ENCODE results near the gene FSIP1.
A peak's percentile ranks its signal among the peaks of the same experiment; 100 is the strongest.

Gene FSIP1

GRCh38 chr15:39697509-39697908, 85.1 kb downstream of the FSIP1 start:
- Mint-ChIP-seq H3K9me3 (no peaks in the 10 kb centered on the region), H3K36me3 (no peaks in the 10 kb centered on the region), H3K27me3 (peaks cover 2% of the 10 kb centered on the region), H3K27ac (no peak overlapping the region), H3K4me3 (no peak overlapping the region), H3K4me1 (no peaks in the 10 kb centered on the region)

- H3K4me3 Mint-ChIP-seq, result no peak overlapping the region
- H3K4me1 Mint-ChIP-seq, result no peaks in the 10 kb centered on the region
- no peaks in the 10 kb centered on the region for H3K9me3 Mint-ChIP-seq
- no peaks in the 10 kb centered on the region for H3K36me3 Mint-ChIP-seq
- no peak overlapping the region for H3K27ac Mint-ChIP-seq
- peaks cover 3% of the 10 kb centered on the region for H3K27me3 Mint-ChIP-seq
These were observed 86.8 kb downstream of the FSIP1 start for GRCh38 chr15:39695793-39696192.

- no peak overlapping the region for H3K27ac Mint-ChIP-seq
- H3K4me3 Mint-ChIP-seq, result no peak overlapping the region
- no peaks in the 10 kb centered on the region for H3K4me1 Mint-ChIP-seq
- no peaks in the 10 kb centered on the region for H3K36me3 Mint-ChIP-seq
- no peaks in the 10 kb centered on the region for H3K9me3 Mint-ChIP-seq
- peaks cover 3% of the 10 kb centered on the region for H3K27me3 Mint-ChIP-seq
These were observed 90.0 kb downstream of the FSIP1 start for GRCh38 chr15:39692356-39693327.

GRCh38 chr15:39690881-39691634, 91.6 kb downstream of the FSIP1 start:
- Mint-ChIP-seq H3K9me3 (no peaks in the 10 kb centered on the region), H3K27ac (no peak overlapping the region), H3K36me3 (no peaks in the 10 kb centered on the region), H3K4me3 (no peak overlapping the region), H3K4me1 (no peaks in the 10 kb centered on the region), H3K27me3 (peaks cover 3% of the 10 kb centered on the region)

- H3K4me1 Mint-ChIP-seq, result no peaks in the 10 kb centered on the region
These were observed 94.7 kb downstream of the FSIP1 start for GRCh38 chr15:39687965-39688364.

GRCh38 chr15:39685999-39686613, 96.5 kb downstream of the FSIP1 start:
- no peak overlapping the region for H3K4me3 Mint-ChIP-seq
- no peak overlapping the region for H3K27ac Mint-ChIP-seq
- no peaks in the 10 kb centered on the region for H3K9me3 Mint-ChIP-seq
- H3K4me1 Mint-ChIP-seq, result no peaks in the 10 kb centered on the region
- no peaks in the 10 kb centered on the region for H3K27me3 Mint-ChIP-seq
- H3K36me3 Mint-ChIP-seq, result no peaks in the 10 kb centered on the region

More at GRCh38 chr15:39687965-39688364, 94.7 kb downstream of the FSIP1 start:
- H3K36me3 Mint-ChIP-seq, result no peaks in the 10 kb centered on the region
- H3K27ac Mint-ChIP-seq, result no peak overlapping the region
- peaks cover 2% of the 10 kb centered on the region for H3K27me3 Mint-ChIP-seq
- no peak overlapping the region for H3K4me3 Mint-ChIP-seq
- H3K9me3 Mint-ChIP-seq, result no peaks in the 10 kb centered on the region

GRCh38 chr15:39685367-39685766, 97.3 kb downstream of the FSIP1 start:
- H3K4me1 Mint-ChIP-seq, result no peaks in the 10 kb centered on the region
- H3K36me3 Mint-ChIP-seq, result no peaks in the 10 kb centered on the region
- no peaks in the 10 kb centered on the region for H3K9me3 Mint-ChIP-seq
- H3K27me3 Mint-ChIP-seq, result no peaks in the 10 kb centered on the region
- H3K27ac Mint-ChIP-seq, result no peak overlapping the region
- H3K4me3 Mint-ChIP-seq, result no peak overlapping the region

GRCh38 chr15:39684233-39684632, 98.4 kb downstream of the FSIP1 start:
- Mint-ChIP-seq H3K27me3 (no peaks in the 10 kb centered on the region), H3K9me3 (no peaks in the 10 kb centered on the region), H3K27ac (no peak overlapping the region), H3K36me3 (no peaks in the 10 kb centered on the region), H3K4me1 (no peaks in the 10 kb centered on the region), H3K4me3 (no peak overlapping the region)

GRCh38 chr15:39682366-39682765, 100.3 kb downstream of the FSIP1 start:
- Mint-ChIP-seq H3K4me1 (no peaks in the 10 kb centered on the region), H3K36me3 (no peaks in the 10 kb centered on the region), H3K27me3 (no peaks in the 10 kb centered on the region), H3K4me3 (no peak overlapping the region), H3K9me3 (no peaks in the 10 kb centered on the region), H3K27ac (no peak overlapping the region)

- Mint-ChIP-seq H3K36me3 (no peaks in the 10 kb centered on the region), H3K4me1 (no peaks in the 10 kb centered on the region), H3K4me3 (no peak overlapping the region), H3K9me3 (no peaks in the 10 kb centered on the region), H3K27me3 (no peaks in the 10 kb centered on the region), H3K27ac (no peak overlapping the region)
These were observed 101.8 kb downstream of the FSIP1 start for GRCh38 chr15:39680868-39681267.

- Mint-ChIP-seq H3K4me1 (no peaks in the 10 kb centered on the region), H3K36me3 (no peaks in the 10 kb centered on the region), H3K9me3 (no peaks in the 10 kb centered on the region), H3K27ac (no peak overlapping the region), H3K4me3 (no peak overlapping the region), H3K27me3 (no peaks in the 10 kb centered on the region)
These were observed 110.0 kb downstream of the FSIP1 start for GRCh38 chr15:39672666-39673065.

- H3K4me3 Mint-ChIP-seq, result no peak overlapping the region
These were observed 110.5 kb downstream of the FSIP1 start for GRCh38 chr15:39672184-39672583.

GRCh38 chr15:39670687-39671086, 112.0 kb downstream of the FSIP1 start:
- H3K4me3 Mint-ChIP-seq, result no peak overlapping the region
- peak overlapping the region; percentile 74 for H3K27ac Mint-ChIP-seq
- H3K27me3 Mint-ChIP-seq, result no peaks in the 10 kb centered on the region
- no peaks in the 10 kb centered on the region for H3K36me3 Mint-ChIP-seq
- peaks cover 4% of the 10 kb centered on the region for H3K4me1 Mint-ChIP-seq
- no peaks in the 10 kb centered on the region for H3K9me3 Mint-ChIP-seq

More at GRCh38 chr15:39672184-39672583, 110.5 kb downstream of the FSIP1 start:
- no peaks in the 10 kb centered on the region for H3K27me3 Mint-ChIP-seq
- H3K9me3 Mint-ChIP-seq, result no peaks in the 10 kb centered on the region
- no peaks in the 10 kb centered on the region for H3K4me1 Mint-ChIP-seq
- H3K36me3 Mint-ChIP-seq, result no peaks in the 10 kb centered on the region
- H3K27ac Mint-ChIP-seq, result no peak overlapping the region

- no peaks in the 10 kb centered on the region for H3K27me3 Mint-ChIP-seq
- peaks cover 6% of the 10 kb centered on the region for H3K4me1 Mint-ChIP-seq
- no peak overlapping the region for H3K27ac Mint-ChIP-seq
- no peak overlapping the region for H3K4me3 Mint-ChIP-seq
- no peaks in the 10 kb centered on the region for H3K36me3 Mint-ChIP-seq
- no peaks in the 10 kb centered on the region for H3K9me3 Mint-ChIP-seq
These were observed 113.0 kb downstream of the FSIP1 start for GRCh38 chr15:39669661-39670060.

- H3K9me3 Mint-ChIP-seq, result no peaks in the 10 kb centered on the region
- H3K4me1 Mint-ChIP-seq, result peaks cover 6% of the 10 kb centered on the region
- peaks cover 2% of the 10 kb centered on the region for H3K36me3 Mint-ChIP-seq
- H3K27ac Mint-ChIP-seq, result no peak overlapping the region
- no peak overlapping the region for H3K4me3 Mint-ChIP-seq
- H3K27me3 Mint-ChIP-seq, result no peaks in the 10 kb centered on the region
These were observed 113.4 kb downstream of the FSIP1 start for GRCh38 chr15:39669241-39669640.

GRCh38 chr15:39668457-39668856, 114.2 kb downstream of the FSIP1 start:
- no peak overlapping the region for H3K4me3 Mint-ChIP-seq
- no peak overlapping the region for H3K27ac Mint-ChIP-seq
- H3K9me3 Mint-ChIP-seq, result no peaks in the 10 kb centered on the region
- H3K36me3 Mint-ChIP-seq, result peaks cover 2% of the 10 kb centered on the region
- H3K27me3 Mint-ChIP-seq, result no peaks in the 10 kb centered on the region
- H3K4me1 Mint-ChIP-seq, result peaks cover 6% of the 10 kb centered on the region

Data from activated naive CD4-positive, alpha-beta T cell treated with anti-CD3 and anti-CD28 coated beads, Interleukin-2, amount 50 U/mL, for 24 hours (primary cell).